H1 (cell line): ENCODE data around the gene BET1L. TPM values are rescaled to one million over a fixed set of nuclear protein-coding genes. Genes with fewer than 3 reads are reported as not detected.

Experiments used
- BRCA1 ChIP-seq: IDR thresholded peaks from 2 replicates; pipeline ENCODE4 v1.6.1; 2012; ENCODE audit warnings: low read depth, low read length, improper control_type of control experiment
- CHD7 ChIP-seq: fragments of 300-600 bp; sonication (generic); IDR thresholded peaks from 2 replicates; pipeline ENCODE4 v1.7.1; 2012; ENCODE audit warnings: low read length, moderate library complexity, mild to moderate bottlenecking, inconsistent platforms; ENCODE audit not compliant: insufficient replicate concordance
- JUN ChIP-seq: IDR thresholded peaks from 2 replicates; pipeline ENCODE4 v1.6.1; 2011; ENCODE audit warnings: low read depth, mild to moderate bottlenecking, improper control_type of control experiment, low read length
- POU5F1 ChIP-seq: IDR thresholded peaks from 2 replicates; pipeline ENCODE4 v1.6.1; 2011; ENCODE audit warnings: low read depth, mild to moderate bottlenecking, low read length, moderate library complexity
- RXRA ChIP-seq: IDR thresholded peaks from 2 replicates; pipeline ENCODE4 v1.6.1; 2011; ENCODE audit warnings: low read depth, mild to moderate bottlenecking, low read length, moderate library complexity; ENCODE audit not compliant: insufficient read depth
- SIN3A ChIP-seq, 2 experiments: IDR thresholded peaks in 1 of 2; conservative IDR thresholded peaks in 1 of 2; 2 replicates each; pipeline ENCODE4 v1.6.1; 2011 to 2012; ENCODE audit warnings: low read length in 2 of 2, improper control_type of control experiment in 1 of 2, low read depth in 1 of 2, mild to moderate bottlenecking in 1 of 2
- SRF ChIP-seq: IDR thresholded peaks from 2 replicates; pipeline ENCODE4 v1.6.1; 2011; ENCODE audit warnings: mild to moderate bottlenecking, low read depth, low read length, moderate library complexity
- ZNF274 ChIP-seq: IDR thresholded peaks from 2 replicates; pipeline ENCODE4 v1.7.0; 2012; ENCODE audit warnings: low read length, borderline replicate concordance; ENCODE audit errors: extremely low read depth
- polyA plus RNA-seq, 7 experiments: library from polyadenylated mRNA; depleted of rRNA in 3 of 7; stranded (reverse) in 5 of 7; unstranded in 2 of 7; fragments of >200 nt in 5 of 7; fragments of 200-250 nt in 2 of 7; gene quantifications; 1 replicate in 5 of 7; 2 replicates in 1 of 7; 4 replicates in 1 of 7; pipeline versions ENCODE4 v1.2.1 to v1.2.3, GENCODE V29; 2011 to 2013; ENCODE audit warnings: missing spikeins in 2 of 7, mixed read lengths in 2 of 7
- total RNA-seq: library from RNA; stranded (reverse); fragmentation: NEBNext Ultra II Directional; extraction: Animal tissue kit (Norgen Biotek cat#: 25700); gene quantifications from 2 replicates; pipeline ENCODE4 v1.2.1, GENCODE V29; 2021

The BET1L gene
- total and polyA plus RNA-seq, 2 of the 8 experiments (the other 6 are each of a cell fraction or from before 2014, with no cell fraction given) = 40.2 to 61.9 TPM

- TF ChIP-seq CHD7 (no peak), POU5F1 (no peak), SRF (no peak), JUN (no peak), BRCA1 (no peak), ZNF274 (no peak), SIN3A (conservative IDR thresholded peaks at IDR 0.05 in 1 of 2, IDR thresholded peaks at IDR 0.05 in 1 of 2; ENCODE audit: low read depth in 1 of 2, low read length in 2 of 2) (no peak), RXRA (no peak)
Observed at GRCh38 chr11:227824-228379, 20.7 kb upstream of the BET1L start (continued).
